ENCODE results near the gene TCTA. TPM values are rescaled to one million over a fixed set of nuclear protein-coding genes. Genes with fewer than 3 reads are reported as not detected.

TCTA gene
- total and polyA plus RNA-seq, 10 of the 15 experiments (the other 5 are each of a cell fraction or from before 2014, with no cell fraction given) = 6.5 to 30.5 (median 18.3) TPM

GRCh38 chr3:49434731-49435130, 22.5 kb downstream of the TCTA start:
- Histone ChIP-seq H2AFZ (ENCODE audit: control insufficient read depth, low read depth, low read length) (no peak overlapping the region), H3K4me3 (no peak overlapping the region), H3K27ac (ENCODE audit: control insufficient read depth, insufficient read depth) (no peak overlapping the region), H3K9ac (ENCODE audit: control insufficient read depth, insufficient read depth, low read length) (no peak overlapping the region), H3K4me1 (ENCODE audit: control insufficient read depth, insufficient read depth, low read length) (no peaks in the 10 kb centered on the region), H3K9me3 (replicated peaks; ENCODE audit: control insufficient read depth, insufficient read depth, low read length) (no peaks in the 10 kb centered on the region), H3K79me2 (ENCODE audit: control insufficient read depth, insufficient read depth, low read length) (no peaks in the 10 kb centered on the region), H3K36me3 (ENCODE audit: control insufficient read depth in 2 of 2, insufficient read depth in 2 of 2, low read length in 1 of 2) (no peaks in the 10 kb centered on the region), H3K27me3 (replicated peaks in 1 of 2; ENCODE audit: control insufficient read depth in 2 of 2, insufficient read depth in 2 of 2, low read length in 1 of 2) (no peaks in the 10 kb centered on the region), H4K20me1 (ENCODE audit: control insufficient read depth, insufficient read depth) (no peaks in the 10 kb centered on the region), H3K4me2 (ENCODE audit: control insufficient read depth, insufficient read depth) (no peak overlapping the region)
- FAIRE-seq = no peak
- no peak for ATAC-seq
- WGBS (ENCODE audit: insufficient coverage, insufficient replicate concordance, low lambda C conversion rate, missing lambda C conversion rate) = 96% methylated on average over 5 of the region's 5 CpGs
- intact Hi-C loops (cut with micrococcal nuclease; ENCODE audit: unreplicated experiment) = no loop called here
- RAD21 ChIA-PET (ENCODE audit: unreplicated experiment) = no interaction called here
- no TSS peak for BruUV-seq (replicated peaks)
- TF ChIP-seq PAX5 (IDR thresholded peaks at IDR 0.05; ENCODE audit: borderline replicate concordance, low read depth, low read length) = no peak
- no peak for TF ChIP-seq IRF4 (IDR thresholded peaks at IDR 0.05; ENCODE audit: low read depth, low read length)
- no peak for TF ChIP-seq BCLAF1 (IDR thresholded peaks at IDR 0.05)
- POLR2A ChIA-PET = interaction anchor here (0.6 kb wide), 1 partner anchor 36 kb away, joined by 3 read pairs; no protein-coding TSS in a partner anchor
- in situ Hi-C loops (cut with MboI) = no loop called here
- CTCF ChIA-PET = no interaction called here
- SMC1A ChIA-PET (ENCODE audit: uncharacterized antibody, unreplicated experiment) = no interaction called here
- no peak for DNase-seq (ENCODE audit: low read depth, low spot score)

GRCh38 chr3:49445391-49445790, 33.2 kb downstream of the TCTA start:
- H4K20me1 ChIP-seq (ENCODE audit: control insufficient read depth, insufficient read depth) = no peaks in the 10 kb centered on the region
- no peak overlapping the region for H2AFZ ChIP-seq (ENCODE audit: control insufficient read depth, low read depth, low read length)
- DNase-seq (ENCODE audit: low read depth, low spot score) = no peak
- no TSS peak for BruUV-seq (replicated peaks)
- ChIA-PET SMC1A (ENCODE audit: uncharacterized antibody, unreplicated experiment) (interaction anchor here (1.1 to 5.2 kb wide), 5 partner anchors 16 to 106 kb away, joined by 3 to 37 read pairs (median 11); partner anchors contain the start of genes NICN1 and USP4), POLR2A (interaction anchor here (0.5 to 3.7 kb wide), 7 partner anchors 16 to 624 kb away, joined by 3 to 28 read pairs (median 14); partner anchors contain the start of genes NICN1 and USP4), CTCF (interaction anchor here (0.6 to 4.1 kb wide), 12 partner anchors 16 to 458 kb away, joined by 3 to 48 read pairs (median 8); partner anchors contain the start of genes KLHDC8B, NICN1, TCTA and USP4), RAD21 (ENCODE audit: unreplicated experiment) (interaction anchor here (0.8 to 3.4 kb wide), 7 partner anchors 24 to 351 kb away, joined by 3 to 52 read pairs (median 8); partner anchors contain the start of genes DAG1, QRICH1, RHOA and TCTA)
- no peaks in the 10 kb centered on the region for H3K36me3 ChIP-seq (ENCODE audit: control insufficient read depth in 2 of 2, insufficient read depth in 2 of 2, low read length in 1 of 2)
- H3K4me2 ChIP-seq (ENCODE audit: control insufficient read depth, insufficient read depth) = no peak overlapping the region
- H3K9me3 ChIP-seq (replicated peaks; ENCODE audit: control insufficient read depth, insufficient read depth, low read length) = no peaks in the 10 kb centered on the region
- H3K4me3 ChIP-seq = no peak overlapping the region
- H3K4me1 ChIP-seq (ENCODE audit: control insufficient read depth, insufficient read depth, low read length) = peaks cover 17% of the 10 kb centered on the region
- H3K27ac ChIP-seq (ENCODE audit: control insufficient read depth, insufficient read depth) = no peak overlapping the region
- 98% methylated on average over 5 of the region's 5 CpGs for WGBS (ENCODE audit: insufficient coverage, insufficient replicate concordance, low lambda C conversion rate, missing lambda C conversion rate)
- intact Hi-C loops (cut with micrococcal nuclease; ENCODE audit: unreplicated experiment) (no loop called here), in situ Hi-C loops (cut with MboI) (loop anchor here (5.0 kb wide), 2 partner anchors 98 to 278 kb away; partner anchors contain the start of gene CCDC71)
- ATAC-seq = no peak
- no peaks in the 10 kb centered on the region for H3K27me3 ChIP-seq (replicated peaks in 1 of 2; ENCODE audit: control insufficient read depth in 2 of 2, insufficient read depth in 2 of 2, low read length in 1 of 2)
- no peaks in the 10 kb centered on the region for H3K79me2 ChIP-seq (ENCODE audit: control insufficient read depth, insufficient read depth, low read length)
- no peak for FAIRE-seq
- no peak overlapping the region for H3K9ac ChIP-seq (ENCODE audit: control insufficient read depth, insufficient read depth, low read length)
- no peak for TF ChIP-seq CHD4 (IDR thresholded peaks at IDR 0.05)
- TF ChIP-seq ZZZ3 (IDR thresholded peaks at IDR 0.05; ENCODE audit: control insufficient read depth, insufficient read length, low read depth) = no peak
- TF ChIP-seq PAX5 (IDR thresholded peaks at IDR 0.05; ENCODE audit: borderline replicate concordance, low read depth, low read length) = no peak
- no peak for TF ChIP-seq ESRRA (IDR thresholded peaks at IDR 0.05; ENCODE audit: low read length)
- no peak for TF ChIP-seq TARDBP (IDR thresholded peaks at IDR 0.05; ENCODE audit: borderline replicate concordance)
- TF ChIP-seq CREB1 (IDR thresholded peaks at IDR 0.05; ENCODE audit: low read depth) = no peak
- TF ChIP-seq CEBPZ (IDR thresholded peaks at IDR 0.05; ENCODE audit: low read depth, low read length) = no peak
- no peak for TF ChIP-seq BHLHE40 (IDR thresholded peaks at IDR 0.05; ENCODE audit: borderline replicate concordance in 1 of 2, low read depth in 2 of 2, low read length in 1 of 2)
- no peak for TF ChIP-seq MEF2A (IDR thresholded peaks at IDR 0.05; ENCODE audit: insufficient read depth, low read depth, low read length)
